EH (cell line): Measurements from ENCODE around the gene AUTS2.

Source experiments
- DNase-seq: peaks from one replicate; pipeline ENCODE4 v3.0.0-alpha.2; 2015; ENCODE audit warnings: low read depth

Gene AUTS2

GRCh38 chr7:70830060-70830395, 1231.8 kb downstream of the AUTS2 start:
- DNase-seq, result no peak

- no peak for DNase-seq
These were observed 1232.2 kb downstream of the AUTS2 start for GRCh38 chr7:70830426-70830825.

- peak; percentile 15 for DNase-seq
These were observed 1235.5 kb downstream of the AUTS2 start for GRCh38 chr7:70833726-70834125.

GRCh38 chr7:70834424-70834823, 1236.1 kb downstream of the AUTS2 start:
- no peak for DNase-seq

- DNase-seq, result no peak
These were observed 1237.4 kb downstream of the AUTS2 start for GRCh38 chr7:70835658-70836057.

- no peak for DNase-seq
These were observed 1238.0 kb downstream of the AUTS2 start for GRCh38 chr7:70836279-70836678.

GRCh38 chr7:70836946-70837345, 1238.7 kb downstream of the AUTS2 start:
- no peak for DNase-seq

GRCh38 chr7:70837589-70837988, 1239.3 kb downstream of the AUTS2 start:
- no peak for DNase-seq

- no peak for DNase-seq
These were observed 1240.1 kb downstream of the AUTS2 start for GRCh38 chr7:70838292-70838907.
